ENCODE measurements around the gene APOL5. TPM values are rescaled to one million over a fixed set of nuclear protein-coding genes. Genes with fewer than 3 reads are reported as not detected.

Gene APOL5
- total and polyA plus RNA-seq, 9 of the 15 experiments (the other 6 are each of a cell fraction or from before 2014, with no cell fraction given): not detected

- TF ChIP-seq ZBTB43 (CRISPR knock-in tag; IDR thresholded peaks at IDR 0.05): no peak
- TF ChIP-seq ILF3 (IDR thresholded peaks at IDR 0.05; ENCODE audit: borderline replicate concordance): no peak
These were observed at the start of gene APOL5 (continued) for GRCh38 chr22:35717572-35717971.

DNA sequence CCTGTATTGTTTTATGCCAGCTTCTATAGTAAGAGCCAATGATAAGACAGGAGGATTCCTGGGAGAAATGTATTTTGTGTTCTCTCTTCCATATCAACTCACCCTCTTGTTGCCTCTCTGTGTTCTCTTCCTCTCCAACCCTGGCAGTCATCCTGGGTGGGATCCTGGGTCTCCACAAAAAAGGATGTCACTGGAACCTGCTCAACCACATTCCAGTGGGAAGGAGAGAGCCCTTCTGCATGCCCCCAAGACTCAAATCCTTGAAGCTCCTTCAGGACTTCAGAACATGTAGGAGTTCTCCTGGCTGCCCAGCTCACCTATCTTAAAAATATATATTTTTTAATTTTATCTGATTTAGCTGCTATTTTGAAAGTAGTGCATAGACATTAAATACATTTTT, 43.3 kb upstream of the APOL5 start:
- in situ Hi-C loops (cut with MboI): no loop called here
- no peak for DNase-seq (ENCODE audit: extremely low read depth in 1 of 4, low spot score in 3 of 4)
- H3K27me3 ChIP-seq (ENCODE audit: control insufficient read depth in 2 of 2, insufficient read depth in 2 of 2, low read length in 2 of 2): no peaks in the 10 kb centered on the region; a peak in 1 of 5 replicates
- H3K4me2 ChIP-seq (ENCODE audit: insufficient read depth, low read length): no peak overlapping the region
- no peaks in the 10 kb centered on the region for H4K20me1 ChIP-seq (replicated peaks; ENCODE audit: control insufficient read depth, insufficient read depth, low read length)
- no peak overlapping the region for H3K4me3 ChIP-seq
- FAIRE-seq: no peak
- no peaks in the 10 kb centered on the region for H3K79me2 ChIP-seq (ENCODE audit: control insufficient read depth, insufficient read depth, low read length)
- ChIA-PET POLR2A (no interaction called here), CTCF (ENCODE audit: low intra/inter-chr PET ratio) (no interaction called here)
- no peak for ATAC-seq
- no peak overlapping the region for H3K9ac ChIP-seq (ENCODE audit: insufficient read depth in 1 of 2, low read depth in 2 of 2, low read length in 2 of 2)
- no peaks in the 10 kb centered on the region for H3K36me3 ChIP-seq (ENCODE audit: control insufficient read depth, insufficient read depth, low read length)
- H3K27ac ChIP-seq (ENCODE audit: extremely low read depth, low read depth, low read length): no peak overlapping the region
- no peaks in the 10 kb centered on the region for H3K9me3 ChIP-seq (replicated peaks; ENCODE audit: control insufficient read depth, insufficient read depth, low read depth, low read length)
- no peaks in the 10 kb centered on the region for H3K9me1 ChIP-seq (ENCODE audit: control insufficient read depth, insufficient read depth, low read length)
- BruUV-seq (replicated peaks): no TSS peak
- H3K4me1 ChIP-seq (replicated peaks in 1 of 2; ENCODE audit: control insufficient read depth in 2 of 2, insufficient read depth in 2 of 2, low read length in 2 of 2): no peaks in the 10 kb centered on the region
- no peak overlapping the region for H2AFZ ChIP-seq (ENCODE audit: low read depth, low read length)
- intact Hi-C loops (cut with micrococcal nuclease): no loop called here
- TF ChIP-seq FOSL1 (tag; conservative IDR thresholded peaks at IDR 0.05): no peak
- TF ChIP-seq EP400 (IDR thresholded peaks at IDR 0.05): no peak
- TF ChIP-seq ZNF274 (IDR thresholded peaks at IDR 0.05; ENCODE audit: borderline replicate concordance, low read depth, low read length): no peak
- no peak for TF ChIP-seq FOXJ3 (CRISPR knock-in tag; IDR thresholded peaks at IDR 0.05)
- no peak for TF ChIP-seq MLX (CRISPR knock-in tag; conservative IDR thresholded peaks at IDR 0.05)
- TF ChIP-seq SP2 (IDR thresholded peaks at IDR 0.05; ENCODE audit: extremely low read depth, low read depth, low read length, poor library complexity, severe bottlenecking): no peak
- no peak for TF ChIP-seq ID3 (CRISPR knock-in tag; IDR thresholded peaks at IDR 0.05)
- TF ChIP-seq ID3 (tag; IDR thresholded peaks at IDR 0.05): no peak
- TF ChIP-seq LARP7 (IDR thresholded peaks at IDR 0.05): no peak
- TF ChIP-seq ZBTB5 (IDR thresholded peaks at IDR 0.05): no peak
- TF ChIP-seq SRSF9 (IDR thresholded peaks at IDR 0.05; ENCODE audit: borderline replicate concordance, low read depth, low read length): no peak
- TF ChIP-seq PCBP2 (IDR thresholded peaks at IDR 0.05; ENCODE audit: low read depth, low read length, poor library complexity, severe bottlenecking): no peak
- TF ChIP-seq FIP1L1 (IDR thresholded peaks at IDR 0.05; ENCODE audit: low read depth, low read length, poor library complexity, severe bottlenecking): no peak
